Fibroblast of skin of left biceps (primary cell): ENCODE measurements around the gene UBE2QL1.

Experiments used
- DNase-seq, 2 experiments: peaks; one replicate each; pipeline ENCODE4 v3.0.0-alpha.2; 2013; ENCODE audit warnings: low read depth in 2 of 2

UBE2QL1 gene

DNA sequence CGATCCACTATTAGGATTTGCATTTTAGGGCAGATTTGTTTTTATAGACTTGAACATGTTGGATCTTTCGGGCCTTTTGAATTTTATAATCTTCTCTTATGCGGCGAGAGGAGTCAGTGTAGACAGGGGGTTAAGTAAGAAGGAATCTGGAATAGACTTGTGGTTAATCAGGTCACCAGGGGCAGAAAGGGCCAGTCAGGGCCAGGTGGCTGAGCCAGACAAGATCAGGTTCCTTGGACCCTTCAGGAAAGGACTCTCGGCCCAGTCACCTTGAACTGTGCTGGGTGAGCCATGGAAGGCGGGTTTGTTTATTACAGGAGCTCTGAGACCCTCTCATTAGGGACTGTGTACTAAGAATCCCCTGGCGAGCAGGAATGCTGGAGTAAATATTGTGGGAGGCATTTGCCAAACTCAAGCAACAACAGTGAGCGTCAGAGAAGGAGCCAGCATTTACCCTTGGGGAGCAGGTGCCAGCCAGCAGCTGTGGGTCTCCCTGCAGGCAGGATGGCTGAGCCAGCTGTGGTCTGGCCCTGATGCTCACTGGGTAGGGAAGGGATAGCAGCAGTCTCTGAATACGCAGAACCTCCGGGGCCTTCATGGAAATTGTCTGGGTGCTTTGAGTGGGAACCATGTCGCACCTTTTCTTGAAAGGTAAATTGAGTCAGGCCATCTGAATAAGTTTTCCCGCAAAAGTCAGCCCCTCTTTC lies 79.2 kb downstream of the UBE2QL1 start:
- DNase-seq, result no peak

DNA sequence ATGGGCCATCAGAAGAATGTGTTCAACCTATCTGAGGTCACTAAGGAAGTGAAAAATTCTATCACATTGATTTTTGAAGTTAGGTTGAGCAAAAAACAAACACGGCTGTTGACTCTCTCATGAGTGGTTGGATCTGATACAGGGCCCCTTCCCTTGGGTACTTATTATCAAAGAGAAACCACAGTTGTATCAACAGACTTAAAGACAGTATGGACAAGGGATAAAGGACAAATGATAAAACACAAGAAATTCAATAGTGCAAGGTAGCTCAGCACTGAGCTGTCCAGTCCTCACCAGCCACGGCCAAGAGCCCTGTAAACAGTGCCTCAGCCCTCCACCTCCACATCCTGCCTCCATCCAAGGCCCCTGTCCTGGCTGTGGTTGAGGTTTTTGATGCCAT lies 86.9 kb downstream of the UBE2QL1 start:
- DNase-seq, result no peak

GRCh38 chr5:6539060-6539459 lies 90.4 kb downstream of the UBE2QL1 start:
- no peak for DNase-seq

DNA sequence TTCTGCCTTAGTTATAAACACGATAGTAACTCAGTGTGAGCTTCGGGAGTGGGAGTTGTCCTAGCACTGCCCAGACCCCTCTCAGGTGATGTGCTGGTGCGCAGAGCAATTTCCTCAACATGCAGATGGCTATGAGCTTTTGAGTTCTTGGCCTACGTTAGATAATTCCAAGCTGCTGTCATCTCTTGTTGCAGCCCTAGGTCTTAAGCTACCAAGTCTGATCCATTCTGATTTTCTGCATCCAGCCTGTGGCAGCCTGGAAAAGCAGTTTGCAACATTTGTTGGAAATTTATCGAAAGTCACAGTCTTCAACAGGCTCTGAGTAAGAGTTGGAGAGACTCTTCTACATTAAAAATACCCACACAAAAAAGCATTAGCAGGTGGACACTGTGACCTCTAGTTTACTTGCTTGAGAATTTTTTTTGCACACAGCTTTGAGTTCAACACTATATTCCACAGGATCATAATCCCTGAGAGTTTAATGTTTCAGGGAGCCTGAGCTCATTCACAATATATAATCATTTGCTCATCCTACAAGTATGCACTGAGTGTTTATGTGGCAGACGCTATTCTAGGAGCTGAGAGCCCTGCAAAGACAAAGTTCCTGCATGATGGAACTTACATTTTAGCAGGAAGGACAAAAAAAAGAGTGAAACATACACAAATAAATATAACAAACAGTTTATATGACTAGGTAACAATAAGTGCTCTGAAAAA lies 91.6 kb downstream of the UBE2QL1 start:
- DNase-seq, result no peak

DNA sequence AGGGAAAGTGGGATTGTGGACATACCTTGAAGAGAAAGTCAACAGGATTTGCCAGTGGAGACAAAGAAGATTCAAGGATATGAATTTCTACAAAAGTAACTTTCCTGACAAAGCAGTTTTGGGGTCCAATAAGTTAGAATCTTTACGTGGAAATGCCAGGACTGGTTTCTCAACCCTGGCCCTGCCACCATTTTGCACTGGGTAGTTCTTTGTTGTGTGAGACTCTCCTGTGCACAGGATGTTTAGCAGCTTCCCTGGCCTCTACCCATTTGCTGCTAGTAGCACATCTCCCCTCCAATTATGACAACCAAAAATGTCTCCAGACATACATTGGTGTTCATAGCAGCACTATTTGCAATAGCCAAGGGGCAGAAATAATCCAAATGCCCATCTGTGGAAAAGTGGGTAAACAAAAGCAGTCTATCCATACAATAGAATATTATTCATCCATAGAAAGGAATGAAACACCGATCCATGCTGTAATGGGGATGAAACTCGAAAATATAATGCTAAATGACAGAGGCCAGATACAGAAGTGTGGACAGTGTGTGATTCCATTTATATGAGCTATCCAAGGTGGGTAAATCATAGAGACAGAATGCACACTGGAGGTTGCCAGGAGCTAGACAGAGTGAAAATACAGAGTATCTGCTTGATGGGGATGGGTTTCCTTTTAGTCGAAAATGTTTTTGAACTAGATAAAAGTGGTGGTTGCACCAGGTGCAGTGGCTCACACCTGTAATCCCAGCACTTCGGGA lies 92.8 kb downstream of the UBE2QL1 start:
- no peak for DNase-seq

DNA sequence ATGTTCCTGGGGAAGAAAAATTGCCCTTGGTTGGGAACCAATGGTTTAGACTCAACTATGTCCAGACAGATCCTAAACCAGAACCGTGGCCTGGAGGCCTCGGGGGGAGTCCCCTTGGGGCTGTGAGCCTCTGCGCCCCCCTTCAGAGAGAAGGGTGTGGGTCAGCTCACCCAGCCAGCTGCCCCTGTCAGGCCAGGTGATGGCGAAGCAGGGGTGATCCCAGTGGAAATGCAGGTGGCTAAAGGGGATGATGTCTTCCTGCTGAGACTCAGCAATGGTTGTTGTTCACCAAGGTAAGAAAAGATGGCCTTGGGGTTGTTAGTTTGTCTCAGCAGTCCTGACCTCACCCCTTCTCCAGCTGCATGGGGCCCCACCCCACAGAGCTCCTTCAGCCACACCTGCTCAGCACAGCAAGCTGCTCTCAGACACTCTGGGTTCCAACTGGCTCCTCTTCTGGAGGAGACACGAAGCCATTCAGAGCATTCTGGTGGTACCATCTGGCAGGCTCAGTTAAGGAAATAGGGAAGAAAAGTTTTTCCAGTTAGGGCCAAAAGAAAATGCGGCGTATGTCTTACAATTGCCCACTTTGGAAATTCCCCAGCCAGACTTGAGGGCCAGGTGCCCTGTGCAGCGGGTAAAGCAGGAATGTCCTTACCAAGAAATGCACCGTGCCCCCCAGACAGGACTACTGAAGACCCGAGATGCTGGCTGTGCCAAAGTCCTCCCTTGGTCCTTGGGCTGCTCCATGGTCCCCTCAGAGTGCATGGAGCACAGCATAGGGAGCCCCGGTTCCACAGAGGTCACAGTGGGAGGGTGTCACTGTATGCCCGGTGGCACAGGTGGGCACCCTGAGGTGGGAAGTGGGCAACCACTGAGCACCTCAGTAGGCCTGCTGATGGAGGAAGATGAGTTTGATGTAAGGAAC lies 94.0 kb downstream of the UBE2QL1 start:
- DNase-seq, result no peak

DNA sequence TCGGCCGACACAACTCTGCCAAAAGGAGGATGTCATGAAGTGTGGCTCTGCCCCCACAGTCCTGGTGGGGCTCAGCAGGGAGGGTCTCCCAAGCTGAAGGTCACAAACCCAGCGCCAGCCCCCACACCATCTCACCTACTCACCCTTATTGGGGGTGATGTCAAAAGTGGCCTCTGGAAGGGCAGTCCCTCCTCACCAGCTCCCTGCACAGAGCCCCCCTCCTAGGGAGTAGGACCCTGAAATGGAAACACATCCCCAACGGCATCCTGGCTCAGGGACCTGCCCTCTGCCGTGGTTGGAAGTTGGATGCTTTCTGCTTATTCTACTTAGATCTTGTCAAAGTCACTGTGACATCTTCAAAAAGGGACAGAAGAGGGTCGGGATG lies 94.7 kb downstream of the UBE2QL1 start:
- DNase-seq, result no peak

- DNase-seq, result no peak
Observed at GRCh38 chr5:6543830-6544560, 95.3 kb downstream of the UBE2QL1 start.
